Germinal center (tissue), 1 donor: ENCODE measurements around the gene OR52E2.

Experiments
- DNase-seq: peaks from one replicate; pipeline ENCODE4 v3.0.0; 2012; ENCODE audit warnings: mixed read lengths, low spot score

Gene OR52E2

GRCh38 chr11:5011254-5011653 is 48.2 kb downstream of the OR52E2 start:
- DNase-seq = no peak
